ENCODE results near the gene RAPGEF5.

- TF ChIP-seq CTCF (IDR thresholded peaks at IDR 0.05) (no peak), POLR2AphosphoS5 (IDR thresholded peaks at IDR 0.05) (no peak)
Measured at GRCh38 chr7:22151901-22152300, 205.1 kb downstream of the RAPGEF5 start.
